NCI-H2107 (cell line): ENCODE results near the gene ZFPM1.

ENCODE experiments used
- DNase-seq: peaks from one replicate; lab custom pipeline; 2025; lab: John Stamatoyannopoulos, UW

Gene ZFPM1

DNA sequence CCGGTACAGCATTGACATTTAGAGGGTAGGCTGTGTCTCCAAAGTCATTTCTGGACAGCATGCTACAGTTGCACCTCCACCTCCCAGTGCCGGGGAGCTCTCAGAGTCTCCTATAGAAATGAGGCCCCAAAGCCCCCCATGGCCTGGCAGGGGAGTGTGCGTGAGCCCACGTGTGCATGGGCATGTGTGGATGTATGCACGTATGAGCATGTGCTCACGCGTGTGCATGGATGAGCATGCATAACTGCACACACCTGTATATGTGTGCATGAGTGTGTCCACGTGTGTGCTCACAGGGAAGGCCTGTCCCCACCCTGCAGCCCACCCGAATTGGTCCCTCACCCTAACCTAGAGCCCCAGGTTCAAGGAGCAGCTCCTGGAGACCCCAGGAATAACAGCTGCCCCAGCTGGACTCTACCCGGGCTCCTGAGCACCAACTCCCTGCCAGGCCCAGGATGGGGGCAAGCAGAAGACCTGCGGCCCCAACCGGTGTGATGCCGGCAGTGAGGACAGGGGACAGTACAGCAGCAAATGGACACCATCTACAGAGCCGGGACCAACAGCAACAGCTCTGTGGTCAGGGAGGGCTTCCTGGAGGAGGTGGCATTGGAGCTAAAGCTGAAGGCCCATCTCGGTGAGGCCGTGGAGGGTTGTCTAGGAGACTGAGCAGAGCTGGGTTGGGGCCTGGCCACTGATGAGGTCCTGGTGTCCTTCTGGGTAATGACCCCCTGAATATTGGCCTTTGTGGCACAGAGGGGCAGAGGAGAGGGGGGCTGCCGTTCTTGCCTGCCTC is 35.2 kb upstream of the ZFPM1 start:
- DNase-seq, result no peak

DNA sequence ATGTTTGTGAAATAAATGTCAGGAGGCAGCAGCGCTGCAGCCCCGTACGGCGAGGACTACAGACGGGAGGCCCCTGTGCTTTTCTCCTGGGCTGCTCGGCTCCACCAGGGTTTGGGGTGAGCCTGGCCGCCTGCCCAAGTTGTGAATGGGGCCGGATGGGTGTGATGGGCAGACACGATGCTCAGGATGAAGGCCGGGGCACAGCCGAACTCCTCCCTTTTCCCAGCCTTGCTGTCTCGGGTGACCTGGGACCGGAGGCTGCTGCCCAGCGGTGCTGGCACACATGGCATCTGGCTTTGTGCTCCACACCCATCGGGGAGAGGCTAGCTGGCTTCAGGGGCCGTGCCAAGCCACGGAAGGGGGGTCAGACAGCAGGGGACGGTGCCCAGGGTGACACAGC is 34.2 kb upstream of the ZFPM1 start:
- no peak for DNase-seq

DNA sequence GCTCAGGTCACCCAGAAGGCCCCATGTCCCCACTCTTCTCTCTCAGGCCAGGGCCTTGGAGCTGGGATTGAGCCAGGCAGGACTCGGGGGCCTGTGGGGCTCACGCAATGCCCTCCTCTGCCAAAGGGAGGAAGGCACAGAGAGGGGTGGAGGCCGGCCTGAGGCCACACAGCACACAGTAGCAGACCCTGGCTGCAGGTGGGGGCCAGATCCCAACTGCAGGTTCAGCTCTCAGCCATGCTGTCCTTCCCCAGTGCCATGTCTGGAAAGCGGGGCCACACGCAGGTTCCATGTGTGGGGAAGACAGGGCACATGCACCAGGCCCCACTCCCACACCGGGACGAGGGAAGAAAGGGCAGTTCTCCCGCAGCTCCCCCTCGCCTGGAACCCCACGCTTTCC is 33.3 kb upstream of the ZFPM1 start:
- no peak for DNase-seq

DNA sequence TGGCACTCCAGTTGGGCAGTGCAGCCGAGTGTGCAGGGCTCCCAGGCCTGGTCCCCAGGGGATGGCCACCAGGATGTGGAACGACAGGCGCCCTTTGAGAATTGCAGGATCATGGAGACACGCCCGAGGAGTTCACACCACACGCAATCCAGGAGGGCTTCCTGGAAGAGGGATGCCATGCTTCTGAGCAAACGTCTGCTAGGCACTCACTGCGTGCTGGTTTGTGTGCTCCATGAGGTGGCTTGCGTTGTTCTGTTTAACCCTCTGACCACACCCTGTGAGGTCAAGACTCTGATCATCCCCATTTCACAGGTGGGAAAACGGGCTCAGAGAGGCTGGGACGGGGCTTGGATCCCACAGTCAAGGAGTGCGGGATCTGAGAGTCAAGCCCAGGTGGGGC is 32.6 kb upstream of the ZFPM1 start:
- no peak for DNase-seq

DNA sequence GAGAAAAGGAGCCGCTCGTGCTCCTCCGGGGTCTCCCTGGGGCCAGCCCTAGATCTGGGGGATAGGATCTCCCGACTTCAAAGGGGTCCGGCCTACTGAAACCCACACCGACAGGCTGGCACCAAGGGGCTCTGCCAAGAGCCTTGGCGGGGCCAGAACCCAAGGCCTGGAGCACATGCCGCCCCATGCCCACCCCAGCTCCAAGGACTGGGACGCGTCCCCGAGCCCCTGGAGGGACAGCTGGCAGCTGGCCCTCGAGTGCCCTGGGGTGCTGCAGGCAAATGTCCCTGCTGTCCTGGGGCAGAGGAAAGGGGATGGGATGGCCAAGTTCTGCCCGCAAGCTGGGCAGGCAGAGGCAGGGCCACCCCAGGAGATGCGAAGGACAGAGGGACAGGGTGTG is 31.8 kb upstream of the ZFPM1 start:
- DNase-seq, result no peak

DNA sequence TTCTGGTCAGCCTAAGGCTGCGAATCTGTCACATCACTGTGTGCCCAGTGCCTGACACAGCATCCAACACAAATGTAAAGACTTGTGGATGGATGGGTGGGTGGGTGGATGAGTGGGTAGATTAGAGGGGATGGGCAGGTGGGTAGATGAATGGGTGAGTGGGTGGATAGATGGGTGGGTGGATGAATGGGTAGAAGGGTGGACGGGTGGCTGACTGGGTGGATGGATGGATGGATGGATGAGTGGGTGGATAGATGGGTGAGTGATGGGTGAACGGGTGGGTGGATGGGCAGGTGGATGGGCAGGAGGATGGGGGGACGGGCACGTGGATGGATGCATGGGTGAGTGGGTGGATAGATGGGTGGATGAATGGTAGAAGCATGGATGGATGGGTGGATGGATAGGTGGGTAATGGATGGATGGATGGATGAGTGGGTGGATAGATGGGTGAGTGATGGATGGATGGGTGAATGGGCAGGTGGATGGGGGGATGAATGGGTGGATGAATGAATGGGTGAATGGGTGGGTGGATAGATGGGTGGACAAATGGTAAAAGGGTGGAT is 31.1 kb upstream of the ZFPM1 start:
- no peak for DNase-seq

DNA sequence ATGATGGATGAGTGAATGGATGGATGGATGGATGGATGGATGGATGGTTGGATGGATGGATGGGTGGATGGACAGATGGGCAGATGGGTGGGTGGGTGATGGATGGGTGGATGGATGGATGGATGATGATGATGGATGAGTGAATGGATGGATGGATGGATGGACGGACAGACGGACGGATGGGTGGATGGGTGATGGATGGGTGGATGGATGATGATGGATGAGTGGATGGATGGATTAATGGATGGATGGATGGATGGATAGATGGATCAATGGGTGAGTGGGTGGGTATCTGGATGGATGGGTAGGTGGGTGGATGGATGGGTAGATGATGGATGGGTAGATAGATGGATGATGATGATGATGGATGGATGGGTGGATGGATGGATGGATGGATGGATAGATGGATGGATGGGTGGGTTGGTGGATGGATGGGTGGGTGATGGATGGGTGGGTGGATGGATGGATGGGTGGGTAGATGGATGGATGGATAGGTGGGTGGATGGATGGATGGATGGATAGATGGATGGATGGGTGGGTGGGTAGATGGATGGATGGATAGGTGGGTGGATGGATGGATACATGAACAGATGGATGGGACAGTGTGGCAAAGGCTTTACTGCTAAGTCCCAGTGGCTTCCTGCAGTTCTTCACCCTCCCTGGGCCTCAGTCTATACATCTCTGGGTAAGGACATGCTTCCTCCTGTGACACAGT is 30.2 kb upstream of the ZFPM1 start:
- DNase-seq, result no peak

DNA sequence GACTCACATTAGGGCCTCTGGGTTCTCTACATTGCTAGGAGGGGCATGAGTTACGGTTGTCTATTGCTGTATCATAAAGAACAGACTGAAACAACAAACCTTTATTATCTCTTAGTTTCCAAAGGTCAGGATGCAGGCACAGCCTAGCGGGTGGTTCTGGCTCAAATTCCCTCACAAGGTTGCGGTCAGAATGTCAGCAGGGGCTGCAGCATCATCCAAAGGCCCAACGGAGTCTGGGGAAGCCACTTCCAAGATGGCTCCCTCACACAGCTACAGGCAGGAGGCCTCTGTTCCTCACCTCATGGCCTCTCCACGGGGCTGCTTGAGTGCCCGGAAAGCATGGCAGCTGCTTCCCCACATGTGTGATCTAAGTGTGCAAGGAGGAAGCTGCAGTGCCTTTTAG is 29.6 kb upstream of the ZFPM1 start:
- DNase-seq, result no peak

DNA sequence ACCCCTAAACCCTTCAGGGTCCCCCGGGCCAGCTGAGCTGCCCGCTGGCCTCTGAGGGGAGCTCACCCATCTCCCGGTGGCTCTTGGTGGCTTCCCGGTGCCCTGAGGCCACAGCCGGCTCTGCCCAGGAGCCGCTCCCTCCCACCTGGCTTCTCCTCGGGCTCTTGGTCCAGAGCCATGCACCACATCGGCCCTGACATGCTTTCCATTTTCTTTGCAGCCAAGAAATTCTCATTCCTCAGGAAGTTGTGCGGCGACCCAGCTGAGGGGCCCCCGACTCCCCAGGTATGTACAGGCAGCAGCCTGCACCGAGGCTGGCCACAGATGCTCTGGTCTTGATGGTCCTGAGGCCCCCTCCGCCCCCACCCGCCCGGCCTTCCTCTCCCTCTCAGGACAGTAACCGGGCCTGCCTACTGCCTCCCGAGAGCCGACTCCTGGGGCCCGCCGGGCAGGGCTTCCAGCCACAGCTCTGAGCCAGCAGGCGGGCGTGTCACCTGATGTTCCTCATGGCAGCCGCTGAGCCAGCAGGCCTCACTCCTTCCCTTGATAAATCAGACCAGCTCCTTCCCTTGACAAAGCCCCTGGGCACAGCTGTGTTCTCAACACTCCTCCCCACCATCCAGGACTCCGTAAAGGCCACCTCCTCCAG is 28.4 kb upstream of the ZFPM1 start:
- no peak for DNase-seq

DNA sequence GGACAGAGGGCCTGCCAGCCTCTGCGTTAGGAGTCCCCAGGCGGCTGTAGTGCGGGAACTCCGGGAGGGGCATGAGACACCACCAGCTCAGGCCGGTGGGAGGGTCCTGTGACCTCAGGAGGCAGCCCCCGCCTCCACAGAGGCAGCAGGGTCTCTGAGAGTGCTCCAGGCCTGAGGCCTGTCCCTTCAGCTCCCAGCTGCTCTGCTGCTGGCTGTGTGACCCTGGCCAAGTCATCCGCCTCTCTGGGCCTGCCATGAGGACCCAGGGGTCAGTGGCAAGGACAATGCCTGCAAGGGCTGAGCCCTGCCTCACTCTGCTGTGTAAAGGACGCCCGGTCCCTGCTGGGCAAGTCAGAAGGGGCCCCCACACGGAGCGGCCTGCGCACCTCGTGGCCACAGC is 27.1 kb upstream of the ZFPM1 start:
- DNase-seq, result no peak

DNA sequence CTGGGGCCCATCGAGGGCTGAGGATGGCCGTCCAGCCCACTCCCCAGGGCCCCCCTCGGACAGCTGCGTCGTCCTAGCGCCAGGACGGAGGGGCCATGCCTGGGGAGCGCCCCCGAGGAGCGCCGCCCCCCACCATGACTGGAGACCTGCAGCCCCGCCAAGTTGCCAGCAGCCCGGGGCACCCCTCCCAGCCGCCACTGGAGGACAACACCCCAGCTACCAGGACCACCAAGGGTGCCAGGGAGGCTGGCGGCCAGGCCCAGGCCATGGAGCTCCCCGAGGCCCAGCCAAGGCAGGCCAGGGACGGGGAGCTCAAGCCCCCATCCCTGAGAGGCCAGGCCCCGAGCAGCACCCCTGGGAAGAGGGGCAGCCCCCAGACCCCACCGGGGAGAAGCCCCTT is 25.7 kb upstream of the ZFPM1 start:
- DNase-seq, result no peak

DNA sequence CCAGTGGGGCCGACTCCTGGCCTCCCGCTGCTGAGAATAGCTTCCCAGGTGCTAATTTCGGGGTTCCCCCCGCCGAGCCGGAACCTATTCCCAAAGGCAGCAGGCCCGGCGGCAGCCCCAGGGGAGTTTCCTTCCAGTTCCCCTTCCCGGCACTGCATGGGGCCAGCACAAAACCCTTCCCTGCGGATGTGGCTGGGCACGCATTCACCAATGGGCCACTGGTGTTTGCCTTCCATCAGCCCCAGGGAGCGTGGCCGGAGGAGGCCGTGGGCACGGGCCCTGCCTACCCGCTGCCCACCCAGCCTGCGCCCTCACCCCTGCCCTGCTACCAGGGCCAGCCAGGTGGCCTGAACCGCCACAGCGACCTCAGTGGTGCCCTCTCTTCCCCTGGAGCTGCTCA is 24.9 kb upstream of the ZFPM1 start:
- no peak for DNase-seq

DNA sequence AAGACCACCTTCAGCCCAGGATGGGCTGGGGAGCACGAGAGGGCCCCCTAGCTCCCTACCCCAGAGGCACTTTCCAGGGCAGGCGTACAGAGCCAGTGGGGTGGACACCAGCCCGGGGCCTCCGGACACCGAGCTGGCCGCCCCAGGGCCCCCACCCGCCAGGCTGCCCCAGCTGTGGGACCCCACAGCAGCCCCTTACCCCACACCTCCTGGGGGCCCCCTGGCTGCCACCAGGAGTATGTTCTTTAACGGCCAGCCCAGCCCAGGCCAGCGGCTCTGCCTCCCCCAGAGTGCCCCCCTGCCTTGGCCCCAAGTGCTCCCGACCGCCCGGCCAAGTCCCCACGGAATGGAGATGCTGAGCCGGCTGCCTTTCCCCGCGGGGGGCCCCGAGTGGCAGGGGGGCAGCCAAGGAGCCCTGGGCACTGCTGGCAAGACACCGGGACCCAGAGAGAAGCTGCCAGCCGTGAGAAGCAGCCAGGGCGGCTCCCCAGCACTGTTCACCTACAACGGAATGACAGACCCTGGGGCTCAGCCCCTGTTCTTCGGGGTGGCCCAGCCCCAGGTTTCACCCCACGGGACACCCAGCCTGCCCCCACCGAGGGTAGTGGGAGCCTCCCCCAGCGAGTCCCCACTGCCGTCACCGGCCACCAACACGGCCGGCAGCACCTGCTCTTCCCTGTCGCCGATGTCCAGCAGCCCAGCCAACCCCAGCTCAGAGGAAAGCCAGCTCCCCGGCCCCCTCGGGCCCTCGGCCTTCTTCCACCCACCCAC is 24.3 kb upstream of the ZFPM1 start:
- no peak for DNase-seq

DNA sequence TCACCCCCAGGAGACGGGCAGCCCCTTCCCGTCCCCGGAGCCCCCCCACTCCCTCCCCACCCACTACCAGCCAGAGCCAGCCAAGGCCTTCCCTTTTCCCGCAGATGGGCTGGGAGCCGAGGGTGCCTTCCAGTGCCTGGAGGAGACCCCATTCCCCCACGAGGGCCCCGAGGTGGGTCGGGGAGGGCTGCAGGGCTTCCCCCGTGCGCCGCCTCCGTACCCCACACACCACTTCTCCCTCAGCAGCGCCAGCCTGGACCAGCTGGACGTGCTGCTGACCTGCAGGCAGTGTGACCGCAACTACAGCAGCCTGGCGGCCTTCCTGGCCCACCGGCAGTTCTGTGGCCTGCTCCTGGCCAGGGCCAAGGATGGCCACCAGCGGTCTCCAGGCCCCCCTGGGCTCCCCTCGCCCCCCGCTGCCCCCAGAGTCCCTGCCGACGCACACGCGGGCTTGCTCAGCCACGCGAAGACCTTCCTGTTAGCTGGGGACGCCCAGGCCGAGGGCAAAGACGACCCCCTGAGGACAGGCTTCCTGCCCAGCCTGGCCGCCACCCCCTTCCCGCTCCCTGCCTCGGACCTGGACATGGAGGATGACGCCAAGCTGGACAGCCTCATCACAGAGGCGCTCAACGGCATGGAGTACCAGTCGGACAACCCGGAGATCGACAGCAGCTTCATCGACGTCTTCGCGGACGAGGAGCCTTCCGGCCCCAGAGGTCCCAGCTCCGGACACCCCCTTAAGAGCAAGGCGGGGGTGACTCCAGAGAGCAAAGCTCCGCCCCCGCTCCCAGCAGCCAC is 23.5 kb upstream of the ZFPM1 start:
- no peak for DNase-seq

DNA sequence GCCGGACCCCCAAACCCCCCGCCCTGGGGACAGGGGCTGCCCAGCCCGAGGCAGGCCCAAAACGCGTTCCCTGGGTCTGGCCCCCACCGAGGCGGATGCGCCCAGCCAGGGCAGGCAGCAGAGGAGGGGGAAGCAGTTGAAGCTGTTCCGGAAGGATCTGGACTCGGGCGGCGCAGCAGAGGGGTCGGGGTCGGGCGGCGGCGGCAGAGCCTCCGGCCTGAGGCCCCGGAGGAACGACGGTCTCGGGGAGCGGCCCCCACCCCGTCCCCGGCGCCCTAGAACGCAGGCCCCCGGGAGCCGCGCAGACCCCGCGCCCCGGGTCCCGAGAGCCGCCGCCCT is 22.9 kb upstream of the ZFPM1 start:
- DNase-seq, result no peak

DNA sequence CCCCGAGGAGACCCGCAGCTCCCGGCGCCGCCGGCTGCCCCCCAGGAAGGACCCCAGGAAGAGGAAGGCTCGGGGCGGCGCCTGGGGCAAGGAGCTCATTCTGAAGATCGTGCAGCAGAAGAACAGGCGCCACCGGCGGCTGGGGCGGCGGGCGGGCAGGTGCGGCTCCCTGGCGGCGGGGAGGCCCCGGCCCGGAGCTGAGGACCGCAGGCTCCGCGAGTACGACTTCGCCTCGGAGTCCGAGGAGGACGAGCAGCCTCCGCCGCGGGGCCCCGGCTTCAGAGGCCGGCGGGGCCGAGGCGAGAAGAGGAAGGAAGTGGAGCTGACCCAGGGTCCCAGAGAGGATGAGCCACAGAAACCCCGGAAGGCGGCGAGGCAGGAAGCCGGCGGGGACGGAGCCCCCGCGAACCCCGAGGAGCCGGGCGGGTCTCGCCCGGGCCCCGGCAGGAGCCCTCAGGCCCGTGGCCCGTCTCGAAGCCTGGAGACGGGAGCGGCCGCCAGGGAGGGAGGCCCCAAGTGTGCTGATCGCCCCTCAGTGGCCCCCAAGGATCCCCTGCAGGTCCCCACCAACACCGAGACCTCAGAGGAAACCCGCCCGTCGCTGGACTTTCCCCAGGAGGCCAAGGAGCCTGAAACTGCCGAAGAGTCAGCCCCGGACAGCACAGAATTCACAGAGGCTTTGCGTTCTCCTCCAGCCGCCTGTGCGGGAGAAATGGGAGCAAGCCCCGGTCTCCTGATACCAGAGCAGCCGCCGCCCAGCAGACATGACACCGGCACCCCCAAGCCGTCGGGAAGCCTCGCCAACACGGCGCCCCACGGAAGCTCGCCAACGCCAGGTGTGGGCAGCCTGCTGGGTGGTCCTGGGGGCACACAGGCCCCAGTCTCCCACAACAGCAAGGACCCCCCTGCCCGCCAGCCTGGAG is 22.3 kb upstream of the ZFPM1 start:
- no peak for DNase-seq

DNA sequence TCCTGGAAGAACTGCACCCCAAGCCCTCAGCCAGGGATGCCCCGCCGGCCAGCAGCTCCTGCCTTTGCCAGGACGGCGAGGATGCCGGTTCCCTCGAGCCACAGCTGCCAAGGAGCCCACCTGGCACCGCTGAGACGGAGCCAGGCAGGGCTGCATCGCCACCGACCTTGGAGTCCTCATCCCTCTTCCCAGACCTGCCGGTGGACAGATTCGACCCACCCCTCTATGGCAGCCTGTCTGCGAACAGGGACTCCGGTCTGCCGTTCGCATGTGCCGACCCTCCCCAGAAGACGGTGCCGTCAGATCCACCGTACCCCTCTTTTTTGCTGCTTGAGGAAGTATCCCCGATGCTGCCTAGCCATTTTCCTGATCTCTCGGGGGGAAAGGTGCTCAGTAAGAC is 21.4 kb upstream of the ZFPM1 start:
- DNase-seq, result no peak

DNA sequence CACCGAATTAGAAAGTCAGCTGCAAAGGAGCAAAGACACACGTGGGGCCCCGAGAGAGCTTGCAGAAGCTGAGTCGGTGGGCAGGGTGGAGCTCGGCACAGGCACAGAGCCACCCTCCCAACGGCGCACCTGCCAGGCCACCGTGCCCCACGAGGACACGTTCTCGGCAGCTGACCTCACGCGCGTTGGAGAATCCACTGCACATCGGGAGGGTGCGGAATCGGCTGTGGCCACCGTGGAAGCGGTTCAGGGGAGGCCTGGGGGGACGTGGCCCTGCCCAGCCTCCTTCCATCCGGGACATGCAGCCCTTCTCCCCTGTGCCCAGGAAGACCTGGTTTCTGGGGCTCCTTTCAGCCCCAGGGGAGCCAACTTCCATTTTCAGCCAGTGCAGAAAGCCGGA is 20.9 kb upstream of the ZFPM1 start:
- DNase-seq, result no peak

DNA sequence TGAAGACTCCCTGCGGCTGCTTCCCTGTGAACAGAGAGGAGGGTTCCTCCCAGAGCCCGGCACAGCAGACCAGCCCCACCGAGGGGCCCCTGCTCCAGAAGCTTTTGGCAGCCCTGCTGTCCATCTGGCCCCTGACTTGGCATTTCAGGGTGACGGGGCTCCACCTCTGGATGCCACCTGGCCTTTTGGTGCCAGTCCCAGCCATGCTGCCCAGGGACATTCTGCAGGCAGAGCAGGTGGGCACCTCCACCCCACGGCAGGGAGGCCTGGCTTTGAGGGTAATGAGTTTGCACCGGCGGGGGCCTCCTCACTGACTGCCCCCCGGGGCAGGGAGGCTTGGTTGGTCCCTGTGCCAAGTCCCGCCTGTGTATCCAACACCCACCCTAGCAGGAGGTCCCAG is 20.3 kb upstream of the ZFPM1 start:
- no peak for DNase-seq

DNA sequence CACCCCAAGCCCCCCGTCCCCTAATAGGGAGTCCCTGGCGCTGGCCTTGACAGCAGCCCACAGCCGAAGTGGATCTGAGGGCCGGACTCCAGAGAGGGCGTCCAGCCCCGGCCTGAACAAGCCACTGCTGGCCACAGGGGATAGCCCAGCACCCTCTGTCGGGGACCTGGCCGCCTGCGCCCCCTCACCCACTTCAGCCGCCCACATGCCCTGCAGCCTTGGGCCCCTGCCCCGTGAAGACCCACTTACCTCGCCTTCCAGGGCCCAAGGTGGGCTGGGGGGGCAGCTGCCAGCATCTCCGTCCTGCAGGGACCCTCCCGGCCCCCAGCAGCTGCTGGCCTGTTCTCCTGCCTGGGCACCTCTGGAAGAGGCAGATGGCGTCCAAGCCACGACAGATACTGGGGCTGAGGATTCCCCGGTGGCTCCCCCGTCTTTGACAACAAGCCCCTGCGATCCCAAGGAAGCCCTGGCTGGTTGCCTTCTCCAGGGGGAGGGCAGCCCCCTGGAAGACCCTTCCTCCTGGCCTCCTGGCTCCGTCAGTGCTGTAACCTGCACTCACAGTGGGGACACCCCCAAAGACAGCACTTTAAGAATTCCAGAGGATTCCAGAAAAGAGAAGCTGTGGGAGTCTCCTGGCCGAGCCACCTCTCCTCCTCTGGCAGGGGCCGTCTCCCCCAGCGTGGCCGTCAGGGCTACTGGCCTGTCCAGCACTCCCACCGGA is 19.3 kb upstream of the ZFPM1 start:
- DNase-seq, result no peak
